ENCODE results near the gene EIF6. TPM values are rescaled to one million over a fixed set of nuclear protein-coding genes. Genes with fewer than 3 reads are reported as not detected.
"Not testable (repeated sequence)": the region's sequence is repeated elsewhere in the genome, so short reads cannot be mapped to it uniquely, and the experiment has no call there.

Gene EIF6
- 169 and 200 TPM in 2 replicates for total RNA-seq

GRCh38 chr20:35284267-35284991, at the start of gene EIF6:
Gene EIF6, minus strand, starts transcription at chr20:35284772. Its CDS starts 285 bp downstream, at chr20:35284487.
- DNase-seq (ENCODE audit: extremely low read depth, low read depth, low spot score) = no peak

DNA sequence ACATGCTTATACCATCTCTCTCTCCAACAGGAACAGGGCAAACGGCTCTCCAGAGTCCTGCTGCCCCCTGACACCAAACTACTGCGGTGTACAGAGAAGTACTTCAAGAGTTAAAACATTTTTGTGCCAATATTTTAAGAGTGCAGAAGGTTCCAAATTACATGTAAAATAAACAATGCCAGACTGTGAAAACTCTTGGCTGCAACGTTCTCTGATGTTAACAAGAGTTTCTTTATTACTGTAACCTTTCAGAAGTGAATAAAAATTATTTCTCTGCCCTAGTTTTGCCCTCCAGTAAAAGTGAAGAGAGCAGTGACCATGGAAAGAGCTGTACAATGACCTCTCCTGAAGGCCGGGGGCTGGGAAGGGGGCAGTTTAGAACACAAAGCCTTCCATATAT, 49.0 kb upstream of the EIF6 start:
- no peak for DNase-seq (ENCODE audit: extremely low read depth, low read depth, low spot score)

DNA sequence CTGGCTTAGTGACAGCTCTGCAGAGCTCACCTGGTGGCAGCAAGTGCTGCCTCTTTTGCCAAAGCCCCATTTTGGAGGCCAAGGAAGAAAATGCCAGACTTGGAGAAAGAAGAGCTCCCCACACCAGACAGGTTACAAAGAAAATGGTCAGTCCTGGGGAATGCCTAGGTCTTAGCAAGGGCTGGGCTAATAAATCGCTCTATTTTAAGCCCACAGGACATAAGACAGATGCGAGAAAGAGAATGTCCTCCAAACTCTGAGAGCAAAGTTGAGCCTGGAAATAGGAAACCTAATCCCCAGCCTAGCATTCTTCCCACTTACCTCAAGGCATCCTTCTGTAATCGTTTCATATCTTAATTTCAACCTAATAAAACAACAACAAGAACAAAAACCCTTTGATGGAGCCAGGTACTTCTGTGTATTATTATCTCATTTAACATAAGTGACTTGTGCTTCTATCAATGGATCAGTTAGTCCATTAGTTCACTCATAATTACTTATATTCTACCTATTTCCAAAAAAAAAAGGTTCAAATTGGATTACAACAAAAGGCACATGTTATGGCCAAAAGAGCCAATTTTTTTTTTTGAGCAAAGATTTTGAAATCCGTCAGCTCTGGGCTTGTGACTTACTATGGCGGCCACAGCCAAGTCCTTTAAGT, 48.1 kb upstream of the EIF6 start:
- DNase-seq (ENCODE audit: extremely low read depth, low read depth, low spot score) = no peak

DNA sequence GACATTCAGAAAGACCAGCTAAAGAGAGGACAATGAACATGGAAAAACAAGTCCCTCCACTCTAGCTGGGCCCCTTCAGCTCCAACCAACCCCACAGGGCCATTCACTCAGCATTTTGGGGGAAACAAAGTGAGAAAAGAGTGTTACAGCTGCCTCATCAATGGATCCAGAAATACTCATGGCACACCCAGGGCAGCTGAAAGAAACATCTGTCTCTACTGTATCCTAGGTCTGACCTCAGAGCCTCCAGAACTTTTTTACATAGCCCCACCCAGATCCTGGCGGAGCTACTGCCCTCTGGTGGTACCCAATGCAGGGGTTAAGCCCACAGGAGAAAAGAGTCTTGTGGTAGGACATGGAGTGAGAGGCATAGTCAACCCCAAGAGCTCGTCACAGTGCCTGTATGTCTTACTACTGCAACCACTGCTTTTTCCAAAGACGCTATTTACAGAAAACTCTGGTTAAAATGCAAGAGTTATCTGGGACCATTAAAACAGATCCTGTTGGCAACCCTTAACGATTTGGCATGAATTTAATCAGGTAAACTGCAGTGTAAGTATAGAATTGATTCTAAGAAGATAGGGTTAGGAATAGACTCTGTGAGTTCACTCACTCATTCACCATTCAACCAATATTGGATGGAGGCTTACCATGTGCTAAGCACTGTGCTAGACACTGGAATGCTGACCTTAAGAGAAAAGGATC, 45.0 kb upstream of the EIF6 start:
- no peak for DNase-seq (ENCODE audit: extremely low read depth, low read depth, low spot score)

GRCh38 chr20:35328689-35329088, 44.1 kb upstream of the EIF6 start:
- DNase-seq (ENCODE audit: extremely low read depth, low read depth, low spot score) = no peak

DNA sequence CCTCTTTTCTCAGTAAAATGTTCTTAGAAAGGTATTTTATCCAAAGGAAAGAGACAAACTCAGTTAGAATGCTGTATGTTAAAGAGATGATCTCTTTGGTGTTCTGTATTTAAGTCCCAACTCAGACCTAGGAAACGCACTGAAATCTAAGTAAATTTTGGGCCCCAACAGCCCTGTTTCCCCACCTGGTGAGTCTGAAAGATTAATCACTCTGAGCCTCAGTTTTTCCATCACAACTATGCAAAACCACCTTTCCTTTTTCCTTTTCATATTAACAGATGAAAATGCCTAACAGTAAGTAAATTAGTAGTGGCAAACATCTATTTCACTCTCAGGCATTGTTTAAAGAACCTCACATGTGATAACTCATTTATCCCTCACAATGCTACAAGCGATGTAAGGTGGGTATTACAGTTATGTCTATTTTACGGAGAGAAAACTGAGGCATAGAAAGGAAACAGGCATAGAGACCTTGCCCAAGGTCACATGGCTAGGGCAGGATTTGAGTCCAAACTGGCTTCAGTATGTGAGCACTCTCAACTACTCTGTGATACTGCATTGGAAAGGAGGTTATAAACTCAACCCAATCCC, 43.6 kb upstream of the EIF6 start:
- DNase-seq (ENCODE audit: extremely low read depth, low read depth, low spot score) = no peak

GRCh38 chr20:35327074-35327976, 42.8 kb upstream of the EIF6 start:
- DNase-seq (ENCODE audit: extremely low read depth, low read depth, low spot score) = no peak

- DNase-seq (ENCODE audit: extremely low read depth, low read depth, low spot score) = no peak
Measured at GRCh38 chr20:35326740-35327073, 42.1 kb upstream of the EIF6 start.

GRCh38 chr20:35326021-35326739, 41.6 kb upstream of the EIF6 start:
- DNase-seq (ENCODE audit: extremely low read depth, low read depth, low spot score) = no peak

DNA sequence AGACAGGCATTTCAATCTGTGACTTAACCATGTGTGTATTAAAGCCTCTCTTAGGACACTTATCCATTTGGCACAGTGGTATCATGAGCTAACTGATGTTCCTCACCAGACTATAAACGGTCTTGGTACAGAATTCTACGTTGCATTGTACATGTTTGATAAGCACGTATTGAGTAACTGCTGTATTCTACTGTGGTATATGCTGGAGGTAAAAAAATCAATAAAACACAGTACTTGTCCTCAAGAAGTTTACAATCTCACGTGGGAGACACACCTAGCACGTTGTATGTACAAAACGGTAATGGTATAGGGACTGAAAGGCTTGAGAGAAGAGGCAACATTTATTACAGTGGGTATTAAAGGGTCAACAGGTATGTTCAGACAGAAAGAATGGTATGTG, 40.8 kb upstream of the EIF6 start:
- DNase-seq (ENCODE audit: extremely low read depth, low read depth, low spot score) = no peak

DNA sequence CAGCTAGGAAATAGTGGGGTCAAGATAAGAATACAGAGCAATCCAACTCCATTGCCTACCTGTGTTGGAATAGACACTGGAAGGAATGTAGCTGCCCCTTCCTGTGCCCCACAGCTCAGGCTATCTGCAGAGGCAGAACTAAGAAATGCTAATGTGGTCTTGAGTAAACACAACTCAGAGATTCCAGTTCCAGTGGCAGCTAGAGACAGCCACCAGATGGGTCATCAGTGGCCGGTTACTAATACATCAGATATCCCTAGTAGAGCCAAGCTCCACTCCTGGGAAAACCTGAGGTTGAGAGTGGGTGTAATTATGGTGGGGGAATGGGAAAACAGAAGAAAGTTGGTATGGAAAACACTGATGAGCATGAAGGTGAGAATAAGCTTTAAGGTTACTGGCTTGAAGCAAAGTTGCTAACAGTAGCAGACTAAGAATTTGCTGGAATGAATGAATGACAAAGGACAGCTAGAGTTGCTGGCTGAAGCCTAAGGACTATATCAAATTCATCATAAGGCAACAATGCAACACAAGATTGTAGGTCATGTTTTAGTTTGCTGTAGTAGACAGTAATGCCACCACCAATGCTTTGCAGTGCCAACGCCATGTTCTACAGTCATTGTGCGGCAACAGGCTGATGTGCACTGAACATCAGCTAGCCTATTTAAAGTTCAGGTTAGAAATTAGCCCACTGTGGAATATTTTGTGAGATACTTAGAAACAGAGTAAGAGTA, 36.0 kb upstream of the EIF6 start:
- DNase-seq (ENCODE audit: extremely low read depth, low read depth, low spot score) = no peak

GRCh38 chr20:35319871-35320197, 35.3 kb upstream of the EIF6 start:
- DNase-seq (ENCODE audit: extremely low read depth, low read depth, low spot score) = no peak

DNA sequence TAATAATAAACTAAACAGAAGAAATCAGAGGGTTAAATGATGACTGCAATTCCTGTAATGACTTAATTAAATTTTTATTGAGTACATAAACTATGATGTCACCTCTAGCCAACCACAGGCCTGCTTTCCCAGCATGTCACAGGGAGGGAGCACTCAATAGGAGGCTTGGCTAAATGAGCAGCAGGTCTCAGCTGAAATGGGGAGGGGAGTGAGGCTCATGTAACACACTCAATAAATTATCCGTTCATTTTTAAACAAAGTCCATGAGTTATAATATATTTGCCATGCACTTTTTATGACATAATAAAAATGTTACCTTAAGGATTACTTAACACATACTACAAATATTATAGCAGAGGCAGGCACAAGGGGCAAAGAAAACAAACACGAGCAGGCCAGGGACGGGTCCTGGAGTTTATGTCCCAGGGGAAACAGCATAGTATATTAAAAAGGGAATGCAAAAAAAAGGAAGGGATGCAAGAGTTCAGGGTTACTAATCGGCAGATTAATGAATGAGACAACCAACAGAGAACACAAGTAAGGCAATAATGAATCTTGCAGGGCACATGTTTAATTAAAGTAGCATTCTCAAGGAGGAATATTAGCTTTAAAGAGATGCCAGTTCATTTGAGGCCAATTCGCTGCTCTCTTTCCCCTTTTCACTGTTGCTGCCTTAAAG, 34.8 kb upstream of the EIF6 start:
- DNase-seq (ENCODE audit: extremely low read depth, low read depth, low spot score) = no peak

DNA sequence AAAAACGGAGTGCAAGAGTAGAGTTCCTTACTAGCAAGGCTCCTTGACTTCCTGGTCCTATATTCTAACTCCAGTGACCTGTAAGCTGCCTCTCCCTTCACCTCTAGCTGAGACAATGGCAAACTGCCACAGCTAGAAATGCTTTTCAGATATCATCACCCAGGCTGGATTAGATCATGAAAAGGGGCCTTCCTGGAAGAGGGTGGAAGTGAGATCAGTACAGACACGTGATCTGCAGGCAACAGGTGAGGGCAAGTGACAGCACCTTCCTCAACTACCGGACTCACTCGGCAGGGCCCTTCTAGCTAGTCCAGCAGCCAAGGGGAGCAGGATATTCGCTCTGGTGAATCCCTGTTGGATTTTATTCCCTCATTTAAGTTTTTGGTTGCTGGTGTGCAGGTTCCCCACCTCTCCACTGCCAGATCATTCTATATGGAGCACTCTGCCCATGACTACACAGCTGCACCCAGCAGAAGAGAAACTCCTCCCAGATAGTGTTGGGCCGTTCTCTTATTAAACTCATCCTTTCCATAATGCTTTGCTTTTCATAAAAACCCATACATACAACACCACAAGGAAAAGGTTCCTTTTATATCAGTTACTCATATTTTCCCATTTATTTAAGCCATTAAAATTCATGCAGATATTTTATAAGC, 34.1 kb upstream of the EIF6 start:
- DNase-seq (ENCODE audit: extremely low read depth, low read depth, low spot score) = no peak

- DNase-seq (ENCODE audit: extremely low read depth, low read depth, low spot score) = no peak
Measured at GRCh38 chr20:35317416-35318210, 33.0 kb upstream of the EIF6 start.

DNA sequence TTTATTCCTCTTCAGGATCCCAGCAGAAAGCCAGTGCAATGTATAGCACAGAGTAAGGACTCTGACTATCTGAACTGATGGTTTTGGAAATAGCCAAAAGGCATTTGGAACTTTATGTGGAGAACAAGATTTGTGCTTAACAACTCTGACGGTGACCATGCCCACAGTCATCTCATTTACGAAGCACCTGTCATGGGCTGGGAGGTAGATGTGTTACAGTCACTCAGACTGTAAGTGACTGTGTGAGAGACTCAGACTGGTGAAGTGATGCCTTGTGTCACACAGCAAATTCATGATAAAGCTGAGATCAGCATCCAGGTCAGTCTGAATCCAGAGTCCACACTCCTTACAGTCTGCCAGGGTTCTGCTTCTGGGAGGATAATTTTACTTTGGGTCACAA, 31.5 kb upstream of the EIF6 start:
- DNase-seq (ENCODE audit: extremely low read depth, low read depth, low spot score) = no peak

GRCh38 chr20:35315632-35316020, 31.1 kb upstream of the EIF6 start:
- not testable (repeated sequence) for DNase-seq (ENCODE audit: extremely low read depth, low read depth, low spot score)
